ENCODE measurements around the gene DBP. TPM values are rescaled to one million over a fixed set of nuclear protein-coding genes. Genes with fewer than 3 reads are reported as not detected.
"Not testable (repeated sequence)": the region's sequence is repeated elsewhere in the genome, so short reads cannot be mapped to it uniquely, and the experiment has no call there.

DBP gene
- total RNA-seq, 1 donor from 2014 or later: 3.4 TPM

DNA sequence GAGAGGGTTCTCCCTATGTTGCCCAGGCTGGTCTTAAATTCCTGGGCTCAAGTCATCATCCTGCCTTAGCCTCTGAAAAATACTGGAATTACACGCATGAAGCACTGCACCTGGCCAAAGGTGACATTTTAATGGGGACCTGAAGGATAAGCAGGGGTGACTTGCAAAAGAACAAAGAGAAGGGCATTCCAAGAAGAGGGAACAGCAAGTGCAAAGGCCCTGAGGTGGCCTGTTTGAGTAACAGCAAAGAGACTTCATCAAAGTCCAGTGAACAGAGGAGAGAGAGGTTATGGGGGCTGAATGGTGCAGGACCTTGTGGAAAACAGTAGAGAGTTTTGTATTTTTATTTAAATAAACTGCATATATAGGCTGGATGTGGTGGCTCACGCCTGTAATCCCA is 4.7 kb upstream of the DBP start:
- DNase-seq (ENCODE audit: low read depth in 2 of 2): no peak

DNA sequence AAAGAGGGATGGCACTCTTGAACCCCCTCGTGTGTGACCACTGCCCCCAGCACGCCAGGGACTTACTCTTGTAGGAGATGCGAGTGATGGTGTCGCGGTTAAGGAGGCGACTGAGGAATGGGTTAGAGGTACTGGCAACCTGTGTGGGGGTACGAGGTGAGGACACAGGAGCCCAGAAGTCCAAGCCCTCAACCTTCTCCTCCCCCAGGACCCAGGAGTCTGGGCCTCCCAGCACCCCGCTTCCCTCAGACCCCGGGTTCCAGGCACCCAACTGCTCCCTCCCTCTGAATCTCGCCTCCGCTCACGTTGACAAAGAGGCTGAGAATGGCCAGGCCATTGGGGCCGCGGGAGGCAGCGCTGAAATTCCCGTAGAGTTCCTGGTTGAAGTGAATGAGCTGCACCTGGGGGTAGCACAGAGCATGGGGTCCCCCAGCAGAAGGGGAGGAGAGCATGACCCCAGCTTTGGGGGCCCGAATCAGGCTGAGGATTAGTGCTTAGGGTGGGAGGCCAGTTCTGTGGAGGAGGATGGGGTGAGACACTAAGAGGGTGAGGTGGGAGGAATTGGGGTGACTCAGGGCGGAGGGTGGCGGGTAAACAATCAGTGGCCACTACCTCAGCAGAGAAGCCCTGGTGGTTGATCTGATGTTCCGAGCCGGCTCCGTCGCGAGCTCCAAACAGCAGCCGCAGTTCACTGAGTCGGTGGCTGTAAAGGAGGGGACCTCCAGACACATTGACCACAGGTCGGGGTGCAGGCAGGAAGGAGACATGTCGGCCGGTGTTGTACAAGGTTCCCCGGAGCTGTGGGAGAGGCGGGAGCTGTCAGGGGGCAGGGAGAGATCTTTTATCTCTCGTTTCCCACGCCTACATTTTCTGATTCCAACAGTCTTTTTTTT is 2.5 kb upstream of the DBP start:
- no peak for DNase-seq (ENCODE audit: low read depth in 2 of 2)

- no peak for DNase-seq (ENCODE audit: low read depth in 2 of 2)
These were observed 1.7 kb upstream of the DBP start for GRCh38 chr19:48638831-48639381.

- peak; percentile 94 to 97 for DNase-seq (ENCODE audit: low read depth in 2 of 2)
These were observed 1.0 kb upstream of the DBP start for GRCh38 chr19:48637948-48638830.

GRCh38 chr19:48637449-48637947 is 319 bp upstream of the DBP start:
- DNase-seq (ENCODE audit: low read depth in 2 of 2): peak; percentile 97 to 98

GRCh38 chr19:48635966-48636858 is 967 bp downstream of the DBP start:
- no peak for DNase-seq (ENCODE audit: low read depth in 2 of 2)

- peak; percentile 30 to 83 for DNase-seq (ENCODE audit: low read depth in 2 of 2)
These were observed 1.8 kb downstream of the DBP start for GRCh38 chr19:48635263-48635965.

DNA sequence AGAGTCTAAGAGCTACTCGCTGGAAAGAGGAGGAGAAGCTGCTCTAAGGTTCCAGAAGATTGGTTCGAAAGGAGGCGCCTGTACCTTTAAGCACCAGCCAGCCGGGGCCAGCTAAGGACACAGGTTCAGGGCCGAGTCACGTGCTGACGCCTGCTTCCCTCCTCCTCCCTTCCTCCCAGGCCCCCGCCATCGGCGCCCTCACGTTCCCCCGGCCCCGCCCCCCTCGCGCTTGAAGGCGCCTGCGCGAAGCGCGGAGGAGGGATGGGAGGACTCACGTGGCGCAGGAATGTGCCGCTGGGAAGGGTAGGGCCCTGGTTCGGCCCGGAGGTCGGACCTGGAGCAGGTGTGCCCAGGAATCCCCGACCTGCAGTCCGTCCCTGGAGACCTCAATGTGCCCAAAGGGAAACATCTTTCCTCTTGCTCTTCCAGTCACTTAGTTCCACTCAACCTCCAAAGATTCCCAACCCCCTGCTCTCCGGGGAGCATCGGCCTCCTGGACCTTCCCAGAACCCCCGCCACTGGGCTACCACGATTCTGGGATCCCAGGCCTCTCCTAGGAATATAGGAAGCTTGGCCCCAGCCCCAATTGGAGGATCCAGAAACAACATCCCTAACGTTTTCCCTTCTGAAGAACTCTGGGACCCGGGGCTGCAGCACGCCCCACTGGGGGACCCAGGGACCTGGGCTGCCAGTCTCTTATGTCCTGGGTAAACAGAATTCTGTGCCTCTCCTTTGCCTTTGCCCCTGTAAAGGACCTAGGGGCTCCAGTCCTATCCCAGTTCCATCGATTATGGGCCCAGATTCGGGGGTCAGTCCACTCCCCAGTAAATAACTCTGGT is 2.5 kb downstream of the DBP start:
- DNase-seq (ENCODE audit: low read depth in 2 of 2): peak; percentile 91 to 97

DNA sequence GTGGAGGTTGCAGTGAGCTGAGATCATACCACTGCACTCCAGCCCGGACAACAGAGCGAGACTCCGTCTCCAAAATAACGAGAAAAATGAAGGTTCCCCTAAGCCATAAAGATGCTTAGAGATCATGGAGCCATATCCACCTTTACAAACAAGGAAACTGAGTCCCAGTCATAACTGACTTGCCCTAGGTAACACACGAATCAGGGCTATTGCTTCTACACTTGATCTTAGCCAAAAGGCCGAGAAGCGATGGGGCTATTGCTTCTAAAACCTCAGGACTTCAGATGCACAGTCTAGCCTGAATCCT is 3.2 kb downstream of the DBP start:
- DNase-seq (ENCODE audit: low read depth in 2 of 2): no peak

DNA sequence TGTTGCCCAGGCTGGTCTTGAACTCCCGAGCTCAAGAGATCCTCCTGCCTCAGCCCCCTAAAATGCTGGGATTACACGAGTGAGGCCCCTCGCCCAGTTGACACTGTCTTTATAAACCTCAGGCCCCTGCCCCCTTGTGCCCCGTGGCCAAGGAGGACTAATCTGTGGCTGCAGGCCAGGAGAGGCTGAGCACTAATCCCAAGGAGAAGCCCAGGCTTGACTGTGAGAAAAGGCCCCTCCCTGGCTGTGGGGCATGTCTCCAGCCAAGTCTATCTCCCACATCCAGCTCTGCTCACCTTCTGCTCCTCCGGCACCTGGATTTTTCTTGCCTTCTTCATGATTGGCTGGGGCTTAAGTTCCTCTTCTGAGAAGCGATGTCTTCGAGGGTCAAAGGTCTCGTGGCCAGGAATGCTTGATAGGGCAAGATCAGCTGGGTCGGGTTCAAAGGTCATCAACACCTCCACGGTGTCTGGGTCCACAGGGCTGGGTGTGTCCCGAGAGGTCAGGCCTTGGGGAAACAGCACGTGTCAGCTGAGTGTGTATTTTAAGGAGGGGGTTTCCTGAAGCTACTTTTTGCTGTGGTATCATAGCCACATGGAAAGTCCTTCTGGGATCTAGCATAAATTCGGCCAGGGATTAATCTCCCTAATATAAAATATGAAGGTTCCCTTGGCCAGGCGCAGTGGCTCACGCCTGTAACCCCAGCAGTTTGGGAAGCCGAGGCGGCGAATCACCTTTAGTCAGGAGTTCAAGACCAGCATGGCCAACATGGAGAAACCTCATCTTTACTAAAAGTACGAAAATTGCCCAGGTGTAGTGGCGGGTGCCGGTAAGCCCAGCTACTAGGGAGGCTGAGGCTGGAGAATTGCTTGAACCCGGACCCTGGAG is 3.8 kb downstream of the DBP start:
- DNase-seq (ENCODE audit: low read depth in 2 of 2): no peak

DNA sequence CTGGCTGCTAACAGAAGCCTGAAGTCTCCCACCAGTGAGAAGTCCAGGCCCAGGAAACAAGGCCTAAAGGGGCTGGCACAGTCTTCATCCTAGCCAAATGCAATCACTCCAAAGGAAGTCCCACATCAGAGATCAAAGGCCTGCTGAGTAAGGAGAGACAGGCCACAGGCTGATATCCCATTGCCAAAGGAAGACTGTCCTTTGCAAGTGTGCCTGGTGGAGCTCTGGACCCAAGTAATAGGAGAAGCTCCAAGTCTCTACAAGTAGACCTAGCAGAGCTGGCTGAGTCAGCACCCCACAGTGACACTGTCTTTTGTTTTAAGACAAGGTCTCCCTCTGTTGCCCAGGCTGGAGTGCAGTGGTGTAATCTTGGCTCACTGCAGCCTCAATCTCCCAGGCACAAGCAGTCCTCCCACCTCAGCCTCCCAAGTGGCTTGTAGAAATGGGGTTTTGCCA is 4.5 kb downstream of the DBP start:
- no peak for DNase-seq (ENCODE audit: low read depth in 2 of 2)

DNA sequence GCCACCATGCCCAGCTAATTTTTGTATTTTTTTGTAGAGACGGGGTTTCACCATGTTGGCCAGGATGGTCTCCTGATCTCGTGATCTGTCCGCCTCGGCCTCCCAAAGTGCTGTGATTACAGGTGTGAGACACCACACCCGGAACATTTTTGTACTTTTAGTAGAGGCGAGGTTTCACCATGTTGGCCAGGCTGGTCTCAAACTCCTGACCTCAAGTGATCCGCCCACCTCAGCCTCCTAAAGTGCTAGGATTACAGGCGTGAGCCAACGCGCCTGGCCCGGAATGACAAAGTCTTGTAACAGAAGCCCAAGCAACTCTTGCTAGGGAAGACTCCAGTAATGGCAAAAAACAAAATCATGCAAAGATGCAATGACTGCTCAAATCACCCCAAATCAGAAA is 4.9 kb downstream of the DBP start:
- DNase-seq (ENCODE audit: low read depth in 2 of 2): not testable (repeated sequence)

DNA sequence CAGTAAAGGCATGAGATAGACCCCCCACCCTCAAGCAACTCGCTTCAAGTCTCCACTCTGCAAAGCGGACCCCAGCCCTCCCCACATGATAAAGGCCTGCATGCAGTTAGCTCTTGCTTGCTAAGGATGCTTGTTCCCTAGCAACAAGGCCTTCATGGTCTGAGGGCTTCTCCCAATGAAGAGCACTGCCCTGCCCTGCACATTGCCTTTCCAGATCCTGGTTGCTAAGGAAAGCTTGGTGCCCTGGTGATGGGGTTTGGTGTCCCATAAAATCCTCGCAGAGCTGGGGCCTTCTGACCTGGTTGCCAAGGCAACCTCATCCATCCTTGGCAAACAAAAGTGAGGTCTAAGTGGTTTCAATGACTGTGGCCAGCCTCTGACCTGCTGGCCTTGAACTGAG is 6.0 kb downstream of the DBP start:
- DNase-seq (ENCODE audit: low read depth in 2 of 2): no peak

GRCh38 chr19:48630296-48631063 is 6.7 kb downstream of the DBP start:
- DNase-seq (ENCODE audit: low read depth in 2 of 2): peak; percentile 57 to 75

- DNase-seq (ENCODE audit: low read depth in 2 of 2): peak in 1 of 2 donors; percentile 92
These were observed 7.4 kb downstream of the DBP start for GRCh38 chr19:48629599-48630295.

DNA sequence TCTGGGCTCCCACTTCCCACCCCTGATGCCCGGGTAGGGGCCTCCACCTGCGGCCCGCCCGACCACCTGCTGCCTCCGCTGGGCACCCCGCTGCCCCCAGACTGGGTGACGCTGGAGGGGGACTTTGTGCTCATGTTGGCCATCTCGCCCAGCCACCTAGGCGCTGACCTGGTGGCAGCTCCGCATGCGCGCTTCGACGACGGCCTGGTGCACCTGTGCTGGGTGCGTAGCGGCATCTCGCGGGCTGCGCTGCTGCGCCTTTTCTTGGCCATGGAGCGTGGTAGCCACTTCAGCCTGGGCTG is 7.9 kb downstream of the DBP start:
- DNase-seq (ENCODE audit: low read depth in 2 of 2): no peak

Measured in lung microvascular endothelial cell (primary cell).